NCI-H146 treated with DMSO at 0.1 percent for 48 hours (cell line): Measurements from ENCODE around the gene NGF.
"Not testable (repeated sequence)": the region's sequence is repeated elsewhere in the genome, so short reads cannot be mapped to it uniquely, and the experiment has no call there.

ENCODE experiments used
- DNase-seq: peaks from one replicate; lab custom pipeline; 2025; ENCODE audit not compliant: unreplicated experiment; lab: John Stamatoyannopoulos, UW

NGF gene

GRCh38 chr1:115310581-115311473, 27.2 kb downstream of the NGF start:
- DNase-seq = no peak

- not testable (repeated sequence) for DNase-seq
Observed at GRCh38 chr1:115309504-115309903, 28.5 kb downstream of the NGF start.

GRCh38 chr1:115308969-115309368, 29.1 kb downstream of the NGF start:
- no peak for DNase-seq

GRCh38 chr1:115307661-115308060, 30.4 kb downstream of the NGF start:
- no peak for DNase-seq

GRCh38 chr1:115306146-115306545, 31.9 kb downstream of the NGF start:
- DNase-seq = no peak

GRCh38 chr1:115303364-115303763, 34.7 kb downstream of the NGF start:
- no peak for DNase-seq

- DNase-seq = no peak
Observed at GRCh38 chr1:115302390-115302961, 35.6 kb downstream of the NGF start.

GRCh38 chr1:115301438-115302020, 36.5 kb downstream of the NGF start:
- no peak for DNase-seq

GRCh38 chr1:115300087-115300876, 37.8 kb downstream of the NGF start:
- no peak for DNase-seq

GRCh38 chr1:115299266-115299665, 38.8 kb downstream of the NGF start:
- peak; percentile 70 for DNase-seq

- no peak for DNase-seq
Observed at GRCh38 chr1:115296981-115297380, 41.1 kb downstream of the NGF start.

GRCh38 chr1:115295904-115296696, 41.9 kb downstream of the NGF start:
- DNase-seq = no peak

GRCh38 chr1:115293899-115294298, 44.1 kb downstream of the NGF start:
- no peak for DNase-seq

- no peak for DNase-seq
Observed at GRCh38 chr1:115293006-115293405, 45.0 kb downstream of the NGF start.

GRCh38 chr1:115291741-115292140, 46.3 kb downstream of the NGF start:
- no peak for DNase-seq

GRCh38 chr1:115289940-115290339, 48.1 kb downstream of the NGF start:
- no peak for DNase-seq

- no peak for DNase-seq
Observed at GRCh38 chr1:115288591-115289198, 49.4 kb downstream of the NGF start.

- DNase-seq = no peak
Observed at GRCh38 chr1:115286431-115287205, 51.4 kb downstream of the NGF start.

- DNase-seq = no peak
Observed at GRCh38 chr1:115284209-115284608, 53.8 kb downstream of the NGF start.
